GM12872 (cell line): ENCODE measurements around the gene MRPL17.

Source experiments
- CTCF ChIP-seq: IDR thresholded peaks from 3 replicates; pipeline ENCODE4 v1.5.1; 2011; ENCODE audit warnings: low read depth, mild to moderate bottlenecking, low read length, moderate library complexity; ENCODE audit not compliant: insufficient read depth

The MRPL17 gene

GRCh38 chr11:6711552-6711951 lies 28.4 kb upstream of the MRPL17 start:
- TF ChIP-seq CTCF: peak; percentile 59; the same call in 2 of the 3 replicates

GRCh38 chr11:6708876-6709275 lies 25.7 kb upstream of the MRPL17 start:
- no peak for TF ChIP-seq CTCF

- peak; percentile 83 for TF ChIP-seq CTCF
Observed at GRCh38 chr11:6705905-6706535, 22.9 kb upstream of the MRPL17 start.

- peak; percentile 48 for TF ChIP-seq CTCF
Observed at GRCh38 chr11:6703247-6704063, 20.3 kb upstream of the MRPL17 start.

- TF ChIP-seq CTCF: no peak
Observed at GRCh38 chr11:6695377-6695776, 12.2 kb upstream of the MRPL17 start.

- TF ChIP-seq CTCF: no peak
Observed at GRCh38 chr11:6694229-6694535, 11.0 kb upstream of the MRPL17 start.

GRCh38 chr11:6693342-6694228 lies 10.4 kb upstream of the MRPL17 start:
- no peak for TF ChIP-seq CTCF
